GM12878 (cell line): ENCODE measurements around the gene UCP1. TPM values are rescaled to one million over a fixed set of nuclear protein-coding genes. Genes with fewer than 3 reads are reported as not detected.

Source experiments
- BACH1 ChIP-seq: fragments of 450-650 bp; IDR thresholded peaks from 2 replicates; pipeline ENCODE4 v1.6.1; 2017; ENCODE audit warnings: mild to moderate bottlenecking, borderline replicate concordance
- BHLHE40 ChIP-seq, 2 experiments: fragments of 450-650 bp in 1 of 2; IDR thresholded peaks; 2 replicates each; pipeline ENCODE4 v1.6.1; 2011 to 2017; ENCODE audit warnings: low read depth in 2 of 2, borderline replicate concordance in 1 of 2, improper control_type of control experiment in 1 of 2, low read length in 1 of 2, mild to moderate bottlenecking in 1 of 2
- EGR1 ChIP-seq, 2 experiments: IDR thresholded peaks; 1 replicate in 1 of 2; 2 replicates in 1 of 2; pipeline ENCODE4 v1.6.1; 2011 to 2012; ENCODE audit warnings: low read depth in 2 of 2, low read length in 2 of 2, borderline replicate concordance in 1 of 2, mild to moderate bottlenecking in 1 of 2, moderate library complexity in 1 of 2
- FOXK2 ChIP-seq: fragments of 450-650 bp; IDR thresholded peaks from 2 replicates; pipeline ENCODE4 v1.6.1; 2017; ENCODE audit warnings: mild to moderate bottlenecking, moderate library complexity
- KAT2A ChIP-seq: conservative IDR thresholded peaks from 2 replicates; pipeline ENCODE4 v1.6.1; 2011; ENCODE audit warnings: low read depth, low read length; ENCODE audit not compliant: control insufficient read depth
- MTA3 ChIP-seq: IDR thresholded peaks from 2 replicates; pipeline ENCODE4 v1.6.1; 2012; ENCODE audit warnings: low read length, inconsistent platforms, borderline replicate concordance
- MXI1 ChIP-seq: fragments of 150-350 bp; IDR thresholded peaks from 2 replicates; pipeline ENCODE4 v1.6.1; 2011; ENCODE audit warnings: low read depth, mild to moderate bottlenecking, inconsistent platforms, low read length, improper control_type of control experiment
- NBN ChIP-seq: fragments of 450-650 bp; IDR thresholded peaks from 2 replicates; pipeline ENCODE4 v1.6.1; 2016
- NFXL1 ChIP-seq: fragments of 450-650 bp; IDR thresholded peaks from 2 replicates; pipeline ENCODE4 v1.6.1; 2017; ENCODE audit warnings: antibody characterized with exemption, mild to moderate bottlenecking, borderline replicate concordance
- NR2C1 ChIP-seq: fragments of 450-650 bp; IDR thresholded peaks from 2 replicates; pipeline ENCODE4 v1.6.1; 2017; ENCODE audit warnings: antibody characterized with exemption, mild to moderate bottlenecking, moderate library complexity
- RELA ChIP-seq: fragments of 450-650 bp; IDR thresholded peaks from 2 replicates; pipeline ENCODE4 v1.8.0; 2014; ENCODE audit warnings: borderline replicate concordance; ENCODE audit not compliant: partially characterized antibody
- SRF ChIP-seq, 2 experiments: IDR thresholded peaks; 2 replicates each; pipeline ENCODE4 v1.6.1; 2011; ENCODE audit warnings: low read depth in 2 of 2, low read length in 2 of 2, mild to moderate bottlenecking in 1 of 2, moderate library complexity in 1 of 2
- ZBED1 ChIP-seq: IDR thresholded peaks from 2 replicates; pipeline ENCODE4 v1.6.1; 2016; ENCODE audit warnings: borderline replicate concordance
- ZBTB4 ChIP-seq: fragments of 450-650 bp; formaldehyde crosslinking; IDR thresholded peaks from 2 replicates; pipeline ENCODE4 v1.4.0; 2022; ENCODE audit warnings: mild to moderate bottlenecking, moderate library complexity
- ZNF207 ChIP-seq: fragments of 450-650 bp; IDR thresholded peaks from 2 replicates; pipeline ENCODE4 v1.6.1; 2014; ENCODE audit warnings: antibody characterized with exemption, mild to moderate bottlenecking, borderline replicate concordance
- ZNF274 ChIP-seq: IDR thresholded peaks from one replicate; pipeline ENCODE4 v1.8.0; 2011; ENCODE audit not compliant: insufficient read length, insufficient read depth
- polyA plus RNA-seq, 11 experiments: library from polyadenylated mRNA; depleted of rRNA in 4 of 11; unstranded in 6 of 11; stranded (reverse) in 5 of 11; fragments of >200 nt; fragmentation: Nextera tagmentation in 4 of 11; fragmentation: Illumina TruSeq in 1 of 11; extraction: Ambion mirVana in 4 of 11; extraction: Trizol in 1 of 11; gene quantifications; 1 replicate in 1 of 11; 2 replicates in 10 of 11; pipeline versions ENCODE4 v1.2.1 to v1.2.3, GENCODE V29; 2011 to 2016; ENCODE audit warnings: inconsistent platforms in 2 of 11, missing spikeins in 2 of 11, low read depth in 1 of 11
- total RNA-seq, 4 experiments: library from RNA; depleted of rRNA in 3 of 4; stranded (reverse); fragments of >200 nt in 3 of 4; fragmentation: Illumina TruSeq in 1 of 4; extraction: Trizol in 1 of 4; gene quantifications; 2 replicates each; pipeline versions ENCODE4 v1.2.1 to v1.2.3, GENCODE V29; 2013 to 2021
- TF ChIP-seq, protein P1 (sequence below): IDR thresholded peaks from 2 replicates; pipeline ENCODE4 v1.6.1; 2012; ENCODE audit warnings: low read depth, low read length, improper control_type of control experiment
- TF ChIP-seq, protein P2 (sequence below): fragments of 450-650 bp; IDR thresholded peaks from 2 replicates; pipeline ENCODE4 v1.6.1; 2018; ENCODE audit warnings: borderline replicate concordance, mild to moderate bottlenecking; ENCODE audit not compliant: partially characterized antibody
- TF ChIP-seq, protein P3 (sequence below): IDR thresholded peaks from 2 replicates; pipeline ENCODE4 v1.6.1; 2011; ENCODE audit warnings: borderline replicate concordance, low read depth, mild to moderate bottlenecking, moderate library complexity, mixed read lengths, low read length; ENCODE audit not compliant: insufficient read depth; ENCODE audit errors: extremely low read length

Gene UCP1
- total and polyA plus RNA-seq, 10 of the 15 experiments (the other 5 are each of a cell fraction or from before 2014, with no cell fraction given) = not detected

GRCh38 chr4:140523857-140524742 lies 44.7 kb downstream of the UCP1 start, which contains the start of gene ELMOD2 (continued):
- TF ChIP-seq ZBTB4 (CRISPR knock-in tag) (no peak), BACH1 (peak; percentile 63; the same call in 1 of the 2 replicates), FOXK2 (no peak), SRF (IDR thresholded peaks at IDR 0.05; ENCODE audit: low read depth in 2 of 2, low read length in 2 of 2) (no peak), KAT2A (no peak), NR2C1 (peak; percentile 95), ZNF274 (no peak), BHLHE40 (IDR thresholded peaks at IDR 0.05; ENCODE audit: borderline replicate concordance in 1 of 2, low read depth in 2 of 2, low read length in 1 of 2) (peak; percentile 45 to 65), ZNF207 (peak; percentile 26; the same call in 1 of the 2 replicates), MXI1 (peak; percentile 96), EGR1 (IDR thresholded peaks at IDR 0.05; ENCODE audit: borderline replicate concordance in 1 of 2, low read depth in 2 of 2, low read length in 2 of 2) (no peak), ZBED1 (no peak), NBN (no peak), MTA3 (no peak), NFXL1 (no peak), RELA (peak; percentile 17)
- TF ChIP-seq, protein P1, sequence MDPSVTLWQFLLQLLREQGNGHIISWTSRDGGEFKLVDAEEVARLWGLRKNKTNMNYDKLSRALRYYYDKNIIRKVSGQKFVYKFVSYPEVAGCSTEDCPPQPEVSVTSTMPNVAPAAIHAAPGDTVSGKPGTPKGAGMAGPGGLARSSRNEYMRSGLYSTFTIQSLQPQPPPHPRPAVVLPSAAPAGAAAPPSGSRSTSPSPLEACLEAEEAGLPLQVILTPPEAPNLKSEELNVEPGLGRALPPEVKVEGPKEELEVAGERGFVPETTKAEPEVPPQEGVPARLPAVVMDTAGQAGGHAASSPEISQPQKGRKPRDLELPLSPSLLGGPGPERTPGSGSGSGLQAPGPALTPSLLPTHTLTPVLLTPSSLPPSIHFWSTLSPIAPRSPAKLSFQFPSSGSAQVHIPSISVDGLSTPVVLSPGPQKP = peak; percentile 49; the same call in 1 of the 2 replicates
- TF ChIP-seq, protein P2, sequence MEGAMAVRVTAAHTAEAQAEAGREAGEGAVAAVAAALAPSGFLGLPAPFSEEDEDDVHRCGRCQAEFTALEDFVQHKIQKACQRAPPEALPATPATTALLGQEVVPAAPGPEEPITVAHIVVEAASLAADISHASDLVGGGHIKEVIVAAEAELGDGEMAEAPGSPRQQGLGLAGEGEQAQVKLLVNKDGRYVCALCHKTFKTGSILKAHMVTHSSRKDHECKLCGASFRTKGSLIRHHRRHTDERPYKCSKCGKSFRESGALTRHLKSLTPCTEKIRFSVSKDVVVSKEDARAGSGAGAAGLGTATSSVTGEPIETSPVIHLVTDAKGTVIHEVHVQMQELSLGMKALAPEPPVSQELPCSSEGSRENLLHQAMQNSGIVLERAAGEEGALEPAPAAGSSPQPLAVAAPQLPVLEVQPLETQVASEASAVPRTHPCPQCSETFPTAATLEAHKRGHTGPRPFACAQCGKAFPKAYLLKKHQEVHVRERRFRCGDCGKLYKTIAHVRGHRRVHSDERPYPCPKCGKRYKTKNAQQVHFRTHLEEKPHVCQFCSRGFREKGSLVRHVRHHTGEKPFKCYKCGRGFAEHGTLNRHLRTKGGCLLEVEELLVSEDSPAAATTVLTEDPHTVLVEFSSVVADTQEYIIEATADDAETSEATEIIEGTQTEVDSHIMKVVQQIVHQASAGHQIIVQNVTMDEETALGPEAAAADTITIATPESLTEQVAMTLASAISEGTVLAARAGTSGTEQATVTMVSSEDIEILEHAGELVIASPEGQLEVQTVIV = peak; percentile 74
- TF ChIP-seq, protein P3, sequence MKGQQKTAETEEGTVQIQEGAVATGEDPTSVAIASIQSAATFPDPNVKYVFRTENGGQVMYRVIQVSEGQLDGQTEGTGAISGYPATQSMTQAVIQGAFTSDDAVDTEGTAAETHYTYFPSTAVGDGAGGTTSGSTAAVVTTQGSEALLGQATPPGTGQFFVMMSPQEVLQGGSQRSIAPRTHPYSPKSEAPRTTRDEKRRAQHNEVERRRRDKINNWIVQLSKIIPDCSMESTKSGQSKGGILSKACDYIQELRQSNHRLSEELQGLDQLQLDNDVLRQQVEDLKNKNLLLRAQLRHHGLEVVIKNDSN = no peak
